Esophagus mucosa (tissue), 1 donor: ENCODE measurements around the gene SERPIND1. TPM values are rescaled to one million over a fixed set of nuclear protein-coding genes. Genes with fewer than 3 reads are reported as not detected.
"Not testable (repeated sequence)": the region's sequence is repeated elsewhere in the genome, so short reads cannot be mapped to it uniquely, and the experiment has no call there.

Experiments used
- ATAC-seq: fragments of 200-7000 bp; cut with Tn5 transposase; one replicate; pipeline ENCODE4 v1.9.1; 2020
- total RNA-seq: library from RNA; stranded (reverse); gene quantifications from one replicate; pipeline ENCODE4 v1.2.4, GENCODE V29; 2023
- donor health status: DM: yes; HTN: yes; CAD: no.

Gene SERPIND1
- total RNA-seq, result 0.08 TPM

GRCh38 chr22:20773793-20774212 is at the start of gene SERPIND1:
Gene SERPIND1 (plus strand): TSS chr22:20774113. CDS start chr22:20779313, 5,200 bp downstream.
- no peak for ATAC-seq

- ATAC-seq, result no peak
These were observed 49.0 kb upstream of the SERPIND1 start for GRCh38 chr22:20724676-20725454.

- peak; percentile 27 for ATAC-seq
These were observed 47.8 kb upstream of the SERPIND1 start for GRCh38 chr22:20725987-20726558.

- peak; percentile 27 for ATAC-seq
These were observed 46.5 kb upstream of the SERPIND1 start for GRCh38 chr22:20727118-20728015.

- no peak for ATAC-seq
These were observed 45.3 kb upstream of the SERPIND1 start for GRCh38 chr22:20728523-20729190.

GRCh38 chr22:20729194-20729593 is 44.7 kb upstream of the SERPIND1 start:
- ATAC-seq, result no peak

GRCh38 chr22:20732431-20732830 is 41.5 kb upstream of the SERPIND1 start:
- ATAC-seq, result not testable (repeated sequence)

GRCh38 chr22:20735356-20736162 is 38.4 kb upstream of the SERPIND1 start:
- peak; percentile 19 for ATAC-seq

- ATAC-seq, result peak; percentile 7
These were observed 37.0 kb upstream of the SERPIND1 start for GRCh38 chr22:20736891-20737290.

GRCh38 chr22:20738394-20739089 is 35.4 kb upstream of the SERPIND1 start:
- ATAC-seq, result no peak

- ATAC-seq, result no peak
These were observed 33.5 kb upstream of the SERPIND1 start for GRCh38 chr22:20740222-20740951.

- no peak for ATAC-seq
These were observed 32.8 kb upstream of the SERPIND1 start for GRCh38 chr22:20741008-20741633.

- ATAC-seq, result peak; percentile 17
These were observed 32.0 kb upstream of the SERPIND1 start for GRCh38 chr22:20741634-20742581.

GRCh38 chr22:20742764-20743163 is 31.1 kb upstream of the SERPIND1 start:
- ATAC-seq, result no peak

- ATAC-seq, result no peak
These were observed 29.5 kb upstream of the SERPIND1 start for GRCh38 chr22:20744456-20744855.

- no peak for ATAC-seq
These were observed 28.8 kb upstream of the SERPIND1 start for GRCh38 chr22:20745119-20745518.

- ATAC-seq, result no peak
These were observed 27.3 kb upstream of the SERPIND1 start for GRCh38 chr22:20746431-20747189.

GRCh38 chr22:20747223-20747622 is 26.7 kb upstream of the SERPIND1 start:
- no peak for ATAC-seq
